Stimulated activated naive B cell treated with anti-CD40 and anti-IgM and Interleukin-4, amounts not matched to agents 10 μg/mL and 1 μg/mL and 100 μg/mL, for 72 hours (primary cell): ENCODE results near the gene SAV1.
"Not testable (repeated sequence)": the region's sequence is repeated elsewhere in the genome, so short reads cannot be mapped to it uniquely, and the experiment has no call there.

Source experiments
- ATAC-seq, 2 donors: fragments of 150-1000 bp; cut with Tn5 transposase; replicated peaks; 2 replicates each; pipeline ENCODE4 v1.10.0; 2021; ENCODE audit warnings: moderate library complexity in 1 of 2
- DNase-seq: peaks from one replicate; pipeline ENCODE4 v3.0.0; 2021
- H3K27ac Mint-ChIP-seq: one replicate; pipeline ENCODE4 v1.8.0; 2022; ENCODE audit warnings: mild to moderate bottlenecking, mixed read lengths
- H3K27me3 Mint-ChIP-seq, 2 donors: one replicate each; pipeline ENCODE4 v1.8.0; 2022; ENCODE audit warnings: mixed read lengths in 2 of 2
- H3K36me3 Mint-ChIP-seq, 2 donors: one replicate each; pipeline ENCODE4 v1.8.0; 2022; ENCODE audit warnings: mixed read lengths in 2 of 2, mild to moderate bottlenecking in 1 of 2
- H3K4me1 Mint-ChIP-seq, 2 donors: one replicate each; pipeline ENCODE4 v1.8.0; 2022; ENCODE audit warnings: mixed read lengths in 2 of 2, mild to moderate bottlenecking in 1 of 2
- H3K4me3 Mint-ChIP-seq, 2 donors: one replicate each; pipeline ENCODE4 v1.8.0; 2022; ENCODE audit warnings: mild to moderate bottlenecking in 2 of 2, mixed read lengths in 2 of 2, moderate library complexity in 1 of 2
- H3K9me3 Mint-ChIP-seq, 2 donors: one replicate each; pipeline ENCODE4 v1.8.0; 2022; ENCODE audit warnings: mixed read lengths in 2 of 2, mild to moderate bottlenecking in 1 of 2

Gene SAV1

DNA sequence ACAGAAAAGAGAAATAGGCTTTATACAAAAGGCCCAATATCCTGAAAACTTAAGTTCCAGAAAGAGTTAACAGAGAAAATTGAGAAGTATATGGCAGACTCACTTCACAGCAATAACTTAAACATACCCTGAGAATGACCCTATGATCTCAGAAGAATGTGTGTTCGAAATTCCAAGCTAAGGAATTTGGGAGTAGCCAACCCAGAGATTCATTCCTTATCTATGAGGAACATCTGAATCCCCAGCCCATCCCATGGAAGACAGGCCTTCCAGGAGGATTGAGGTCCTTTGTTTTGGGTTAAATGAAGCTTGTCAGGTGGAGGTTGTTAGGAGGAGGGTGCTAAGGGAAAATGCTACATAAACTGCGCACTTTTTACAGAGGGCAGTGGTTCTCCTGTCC is 7.5 kb upstream of the SAV1 start:
- H3K27me3 Mint-ChIP-seq, result no peaks in the 10 kb centered on the region
- H3K27ac Mint-ChIP-seq, result peak overlapping the region; percentile 56
- H3K4me1 Mint-ChIP-seq, result peaks cover 23 to 30% of the 10 kb centered on the region in 2 donors
- DNase-seq (no peak), ATAC-seq (no peak)
- H3K4me3 Mint-ChIP-seq, result no peak overlapping the region
- no peaks in the 10 kb centered on the region for H3K36me3 Mint-ChIP-seq
- H3K9me3 Mint-ChIP-seq, result no peaks in the 10 kb centered on the region

DNA sequence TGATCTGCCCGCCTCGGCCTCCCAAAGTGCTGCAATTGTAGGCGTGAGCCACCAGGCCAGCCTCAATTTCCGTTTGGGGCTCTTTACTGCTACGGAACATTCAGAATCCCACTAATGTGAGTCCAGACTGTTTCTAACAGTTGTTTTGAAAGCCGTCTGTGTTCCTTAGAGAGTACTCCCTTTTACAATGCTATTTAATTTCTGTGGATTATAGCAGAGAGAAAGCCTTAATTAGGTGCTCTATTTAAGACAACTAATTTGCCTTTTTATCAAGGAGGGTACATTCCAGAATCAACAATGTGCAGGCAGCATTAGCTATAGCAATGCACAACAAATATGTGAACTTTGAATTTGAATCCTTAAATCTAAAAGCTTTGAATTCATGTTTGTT is 2.8 kb upstream of the SAV1 start:
- peaks cover 0 to 5% of the 10 kb centered on the region in 2 donors for H3K4me1 Mint-ChIP-seq

DNA sequence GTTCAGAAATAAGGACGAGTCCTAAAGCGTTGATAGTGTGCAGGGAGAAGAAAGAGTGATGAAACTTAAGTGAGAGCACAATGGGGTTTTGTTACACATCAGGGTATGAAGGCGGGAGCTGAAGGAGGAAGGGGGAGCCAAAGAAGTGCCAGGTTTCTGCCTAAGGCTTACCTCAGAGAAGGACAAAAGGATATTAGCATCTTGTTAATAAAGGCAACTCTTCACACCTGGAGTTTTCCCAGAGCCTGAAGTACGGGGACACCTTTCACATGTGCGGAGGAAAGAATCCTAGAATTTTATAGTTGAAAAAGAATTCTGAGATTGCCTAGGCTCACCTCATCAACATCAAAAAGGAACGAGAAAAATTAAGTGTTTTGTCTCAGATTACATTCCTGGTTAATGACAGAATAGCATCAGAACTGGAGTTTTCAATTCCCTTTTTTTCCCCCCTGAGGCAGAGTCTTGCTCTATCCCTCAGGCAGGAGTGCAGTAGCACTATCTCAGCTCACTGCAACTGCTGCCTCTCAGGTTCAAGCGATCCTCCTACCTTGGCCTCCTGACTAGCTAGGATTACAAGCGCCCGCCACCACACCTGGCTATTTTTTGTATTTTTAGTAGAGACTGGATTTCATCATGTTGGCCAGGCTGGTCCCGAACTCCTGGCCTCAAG is 2.2 kb upstream of the SAV1 start:
- Mint-ChIP-seq H3K4me1 (peaks cover 0 to 5% of the 10 kb centered on the region in 2 donors), H3K27me3 (no peaks in the 10 kb centered on the region), H3K9me3 (no peaks in the 10 kb centered on the region), H3K27ac (no peak overlapping the region), H3K36me3 (no peaks in the 10 kb centered on the region), H3K4me3 (no peak overlapping the region)
- DNase-seq (no peak), ATAC-seq (no peak)

More for the DNA sequence above, 2.8 kb upstream of the SAV1 start:
- Mint-ChIP-seq H3K36me3 (no peaks in the 10 kb centered on the region), H3K9me3 (no peaks in the 10 kb centered on the region), H3K27me3 (no peaks in the 10 kb centered on the region), H3K4me3 (no peak overlapping the region), H3K27ac (no peak overlapping the region)
- DNase-seq (no peak), ATAC-seq (no peak)

DNA sequence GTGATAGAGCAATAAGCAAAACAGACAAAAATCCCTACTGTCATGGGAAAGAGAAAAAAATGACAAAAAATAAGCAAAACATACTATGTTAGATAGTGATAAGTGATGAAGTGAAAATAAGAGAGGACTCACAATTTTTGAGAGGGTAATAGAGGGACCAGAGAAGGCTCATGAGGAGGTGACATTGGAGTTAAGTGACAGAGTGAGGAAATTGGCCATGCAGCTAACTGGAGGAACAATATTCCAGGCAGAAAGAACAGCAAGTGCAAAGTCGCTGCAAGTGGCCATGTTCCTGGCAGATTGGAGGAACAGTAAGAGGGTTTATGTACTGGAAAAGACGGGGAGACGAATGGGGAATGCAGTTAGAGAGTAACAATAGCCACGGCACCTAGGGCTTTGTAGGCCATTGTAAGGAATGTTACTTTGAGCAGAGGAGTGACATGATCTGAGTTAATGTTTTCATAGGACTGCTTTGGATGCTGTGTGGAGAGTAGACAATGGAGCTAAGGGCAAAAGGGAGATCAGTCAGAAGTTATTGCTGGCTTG is 1.4 kb upstream of the SAV1 start:
- DNase-seq, result no peak
- Mint-ChIP-seq H3K9me3 (no peaks in the 10 kb centered on the region), H3K4me3 (no peak overlapping the region), H3K27ac (no peak overlapping the region), H3K36me3 (peaks cover 2 to 3% of the 10 kb centered on the region in 2 donors), H3K4me1 (peaks cover 2 to 5% of the 10 kb centered on the region in 2 donors), H3K27me3 (no peaks in the 10 kb centered on the region)
- ATAC-seq, result no peak

DNA sequence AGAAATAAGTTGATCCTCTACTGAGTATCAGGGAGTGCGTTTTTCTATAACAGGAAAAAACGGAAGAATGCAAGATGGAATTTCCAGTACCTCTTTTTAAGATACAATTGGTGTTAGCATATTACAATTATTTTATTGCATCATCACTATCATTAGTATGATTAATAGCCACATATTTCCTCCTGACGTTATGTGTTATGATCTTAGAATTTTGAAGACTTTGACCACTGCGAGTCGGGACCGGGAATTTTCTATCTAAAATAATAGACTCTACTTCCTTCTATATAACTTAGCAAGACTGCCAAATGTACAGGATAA is 679 bp upstream of the SAV1 start:
- Mint-ChIP-seq H3K27ac (no peak overlapping the region), H3K27me3 (no peaks in the 10 kb centered on the region), H3K9me3 (no peaks in the 10 kb centered on the region), H3K4me3 (no peak overlapping the region), H3K4me1 (peaks cover 4 to 8% of the 10 kb centered on the region in 2 donors), H3K36me3 (peaks cover 5 to 6% of the 10 kb centered on the region in 2 donors)
- ATAC-seq (peak in 1 of 2 donors; percentile 1), DNase-seq (no peak)

DNA sequence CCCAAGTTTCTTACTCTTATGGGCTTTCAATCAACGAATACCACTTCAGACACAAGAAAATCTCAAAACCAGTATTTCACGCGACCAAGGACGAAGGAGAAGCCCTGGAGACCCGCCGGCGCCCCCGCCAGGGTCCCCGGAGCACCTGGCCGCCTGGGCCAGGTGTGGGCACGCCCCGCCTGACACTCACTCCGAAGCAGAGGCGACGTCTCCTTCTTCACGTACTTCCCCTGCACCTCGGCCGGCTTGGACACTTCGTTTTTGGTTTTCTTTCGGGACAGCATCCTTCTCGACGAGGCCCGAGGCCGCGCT is 466 bp downstream of the SAV1 start:
- Mint-ChIP-seq H3K4me3 (no peak overlapping the region), H3K27me3 (no peaks in the 10 kb centered on the region), H3K36me3 (peaks cover 12 to 15% of the 10 kb centered on the region in 2 donors), H3K9me3 (no peaks in the 10 kb centered on the region), H3K4me1 (peaks cover 10 to 18% of the 10 kb centered on the region in 2 donors), H3K27ac (no peak overlapping the region)
- ATAC-seq (peak; percentile 57 to 66), DNase-seq (no peak)

DNA sequence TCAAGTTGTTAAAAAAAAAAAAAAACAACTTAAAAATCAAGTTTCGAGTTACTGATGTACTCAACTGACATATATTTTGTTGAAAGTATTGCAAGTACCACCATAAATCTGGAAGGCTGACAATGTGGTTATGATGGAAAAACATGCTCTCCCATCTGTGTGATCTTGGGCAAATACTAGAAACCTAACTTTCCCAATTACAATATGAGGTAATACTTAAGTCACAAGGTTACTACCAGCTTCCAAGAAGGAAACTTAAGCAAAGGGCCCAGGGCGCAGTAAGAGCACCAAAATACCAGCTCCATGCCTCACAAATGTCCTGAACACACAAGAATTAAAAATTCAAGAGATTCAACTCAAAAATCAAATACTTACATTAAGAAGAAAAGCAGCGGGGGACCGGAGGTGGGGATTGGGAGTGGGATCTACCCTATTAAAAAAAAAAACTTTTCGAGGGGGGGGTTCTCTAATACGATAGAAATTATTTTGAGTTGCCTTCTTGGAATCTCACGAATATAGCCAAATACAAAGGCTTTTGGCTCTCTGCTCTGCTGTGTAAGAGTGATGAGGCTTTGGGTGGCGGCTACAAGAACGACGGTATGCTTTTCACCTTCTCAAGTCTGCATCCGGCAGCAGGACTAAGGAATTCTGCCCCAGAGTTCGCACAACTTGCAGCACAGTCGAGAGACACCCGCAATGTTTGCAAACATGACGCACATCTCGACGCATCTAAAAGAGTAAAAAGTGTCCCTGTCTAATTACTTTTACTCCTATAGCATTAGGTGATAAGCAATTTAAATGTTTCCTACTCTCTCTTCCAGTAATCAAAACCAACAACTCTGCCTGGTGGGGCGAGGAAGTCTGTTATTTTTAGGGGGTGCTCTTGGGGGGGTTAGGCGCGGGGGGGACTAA is 1.1 kb downstream of the SAV1 start:
- no peak for ATAC-seq
- Mint-ChIP-seq H3K36me3 (peaks cover 12 to 15% of the 10 kb centered on the region in 2 donors), H3K9me3 (no peaks in the 10 kb centered on the region), H3K4me3 (no peak overlapping the region), H3K27ac (no peak overlapping the region), H3K4me1 (peaks cover 10 to 18% of the 10 kb centered on the region in 2 donors), H3K27me3 (no peaks in the 10 kb centered on the region)
- no peak for DNase-seq

DNA sequence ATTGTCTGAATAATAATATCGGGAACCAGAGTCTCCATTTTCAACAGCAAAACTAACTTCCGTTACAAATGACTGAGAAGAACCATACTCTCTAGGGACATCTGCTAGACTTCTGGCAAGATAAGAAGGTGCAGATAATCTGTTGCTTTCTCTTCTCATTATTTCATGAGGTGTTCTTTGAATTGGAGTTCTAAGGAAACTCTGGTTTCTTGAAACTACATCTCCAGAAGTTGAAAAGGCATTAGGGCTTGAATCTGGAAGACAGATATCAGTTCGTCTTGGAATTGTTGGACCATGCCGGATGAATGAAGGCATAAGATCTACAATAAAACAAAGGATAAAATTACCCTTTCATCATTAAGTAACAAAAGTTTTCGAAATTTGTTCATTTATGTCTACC is 2.8 kb downstream of the SAV1 start:
- ATAC-seq, result peak; percentile 12 to 28
- H3K9me3 Mint-ChIP-seq, H3K27me3 Mint-ChIP-seq, DNase-seq, H3K27ac Mint-ChIP-seq: not testable (repeated sequence)
- Mint-ChIP-seq H3K4me3 (peak overlapping the region; percentile 46 to 47), H3K4me1 (peaks cover 20 to 35% of the 10 kb centered on the region in 2 donors), H3K36me3 (peaks cover 25 to 32% of the 10 kb centered on the region in 2 donors)

DNA sequence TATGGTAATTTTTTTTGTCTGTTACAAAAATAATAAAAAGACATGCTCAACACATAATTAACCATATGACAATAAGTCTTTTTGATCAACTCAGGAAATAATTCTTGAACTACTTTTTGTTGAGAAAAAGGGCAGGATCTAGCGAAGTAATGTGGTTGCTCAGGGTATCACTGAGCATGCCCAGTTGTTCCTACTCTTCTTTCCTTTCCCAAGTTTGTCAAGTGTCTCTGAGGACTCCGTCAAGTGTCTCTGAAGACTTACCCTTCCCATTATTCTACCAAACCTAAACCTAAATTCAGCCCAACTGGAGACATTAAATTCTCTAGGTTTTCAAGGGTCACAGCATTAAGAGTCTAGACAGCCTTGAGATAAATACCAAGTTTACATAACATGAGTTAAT is 3.5 kb downstream of the SAV1 start:
- not testable (repeated sequence) for DNase-seq, ATAC-seq, H3K4me3 Mint-ChIP-seq, H3K27me3 Mint-ChIP-seq, H3K27ac Mint-ChIP-seq, H3K9me3 Mint-ChIP-seq
- Mint-ChIP-seq H3K4me1 (peaks cover 24 to 42% of the 10 kb centered on the region in 2 donors), H3K36me3 (peaks cover 31 to 38% of the 10 kb centered on the region in 2 donors)

DNA sequence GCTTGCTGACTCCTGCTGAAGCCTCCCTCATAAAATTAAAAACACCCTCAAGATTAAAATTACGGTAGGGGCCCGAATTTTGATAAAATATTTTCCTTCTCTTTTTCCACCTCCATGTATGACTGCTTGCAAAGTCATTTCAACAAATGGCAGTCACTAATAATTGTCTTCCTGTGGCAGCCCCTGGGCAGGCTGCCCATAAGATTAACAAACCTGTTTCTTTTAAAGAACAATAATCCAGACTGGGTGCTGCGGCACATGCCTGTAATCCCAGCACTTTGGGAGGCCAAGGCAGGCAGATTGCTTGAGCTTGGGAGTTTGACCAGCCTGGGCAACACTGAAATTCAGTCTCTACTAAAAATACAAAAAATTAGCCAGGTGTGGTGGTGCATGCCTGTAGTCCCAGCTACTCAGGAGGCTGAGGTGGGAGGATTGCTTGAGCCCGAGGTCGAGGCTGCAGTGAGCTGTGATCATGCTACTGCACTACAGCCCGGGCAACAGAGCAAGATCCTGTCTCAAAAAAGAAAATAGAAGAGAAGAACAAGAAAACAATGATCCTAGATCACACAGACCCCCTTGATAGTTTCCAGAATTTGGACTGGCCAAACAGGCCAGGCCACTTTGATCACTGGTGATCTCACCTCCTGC is 8.7 kb downstream of the SAV1 start:
- DNase-seq, result no peak
- H3K4me3 Mint-ChIP-seq, result no peak overlapping the region
- H3K36me3 Mint-ChIP-seq, result peaks cover 40% of the 10 kb centered on the region in 2 donors
- no peaks in the 10 kb centered on the region for H3K9me3 Mint-ChIP-seq
- H3K27ac Mint-ChIP-seq, result peak overlapping the region; percentile 10
- ATAC-seq, result no peak
- H3K4me1 Mint-ChIP-seq, result peaks cover 32 to 67% of the 10 kb centered on the region in 2 donors
- H3K27me3 Mint-ChIP-seq, result no peaks in the 10 kb centered on the region

DNA sequence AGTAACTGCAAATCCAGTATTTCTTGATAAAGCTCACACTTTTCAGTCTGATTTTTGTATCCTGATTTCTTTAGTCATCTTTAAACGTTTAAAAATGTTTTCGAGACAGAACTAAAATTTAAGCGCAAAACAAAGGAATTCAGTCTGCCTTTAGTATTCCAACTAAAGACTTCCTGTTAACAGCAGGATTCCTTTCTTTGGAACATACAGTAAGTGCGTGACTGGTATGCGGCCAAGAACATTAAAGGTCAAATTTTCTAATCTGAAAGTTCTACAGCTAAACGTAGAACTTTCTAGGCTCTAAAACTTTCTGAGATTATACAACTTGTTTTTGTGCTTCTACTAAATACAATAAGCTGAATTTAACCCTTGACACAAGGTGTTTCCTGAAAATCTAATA is 9.9 kb downstream of the SAV1 start:
- peaks cover 29 to 63% of the 10 kb centered on the region in 2 donors for H3K4me1 Mint-ChIP-seq
- no peak overlapping the region for H3K4me3 Mint-ChIP-seq
- no peak overlapping the region for H3K27ac Mint-ChIP-seq
- H3K9me3 Mint-ChIP-seq, result no peaks in the 10 kb centered on the region
- no peaks in the 10 kb centered on the region for H3K27me3 Mint-ChIP-seq
- DNase-seq (no peak), ATAC-seq (no peak)
- H3K36me3 Mint-ChIP-seq, result peaks cover 33 to 36% of the 10 kb centered on the region in 2 donors

DNA sequence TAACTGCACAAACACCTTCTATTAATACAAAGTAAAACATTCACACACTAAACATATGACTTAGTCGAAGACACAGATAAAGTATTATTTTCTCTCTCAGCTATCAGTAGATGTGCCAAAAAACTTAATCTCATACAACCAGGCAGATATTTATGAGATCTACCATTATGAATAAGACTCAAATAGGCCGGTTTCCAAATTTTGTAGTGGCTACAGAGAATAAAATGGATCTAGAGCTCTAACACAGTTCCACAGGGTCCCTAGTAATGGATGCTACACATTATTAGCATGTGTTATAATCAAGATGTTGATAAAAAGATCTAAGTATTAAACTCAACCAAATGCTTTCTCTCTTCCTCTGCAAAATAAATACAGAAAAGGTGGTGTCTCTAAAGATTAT is 10.4 kb downstream of the SAV1 start:
- Mint-ChIP-seq H3K27me3 (no peaks in the 10 kb centered on the region), H3K27ac (no peak overlapping the region), H3K4me1 (peaks cover 27 to 60% of the 10 kb centered on the region in 2 donors), H3K4me3 (no peak overlapping the region), H3K9me3 (no peaks in the 10 kb centered on the region), H3K36me3 (peaks cover 31 to 34% of the 10 kb centered on the region in 2 donors)
- DNase-seq (no peak), ATAC-seq (no peak)

DNA sequence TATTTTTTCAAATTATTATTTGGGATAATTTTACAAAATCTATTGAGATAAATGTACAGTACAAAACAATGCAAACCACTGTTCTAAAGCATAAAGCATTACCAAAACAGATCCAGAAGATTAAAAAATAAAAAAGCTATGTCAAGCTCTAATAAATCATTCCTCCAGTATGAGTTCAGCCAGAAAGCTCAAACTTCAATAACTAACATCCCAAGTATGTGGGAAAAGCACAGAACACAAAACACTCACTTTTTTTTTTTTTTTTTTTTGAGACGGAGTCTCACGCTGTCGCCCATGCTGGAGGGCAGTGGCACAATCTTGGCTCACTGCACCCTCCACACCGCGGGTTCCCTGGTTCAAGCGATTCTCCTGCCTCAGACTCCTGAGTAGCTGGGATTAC is 11.3 kb downstream of the SAV1 start:
- H3K9me3 Mint-ChIP-seq, result no peaks in the 10 kb centered on the region
- H3K27ac Mint-ChIP-seq, result no peak overlapping the region
- ATAC-seq (no peak), DNase-seq (no peak)
- H3K36me3 Mint-ChIP-seq, result peaks cover 38% of the 10 kb centered on the region in 2 donors
- peaks cover 32 to 64% of the 10 kb centered on the region in 2 donors for H3K4me1 Mint-ChIP-seq
- H3K4me3 Mint-ChIP-seq, result no peak overlapping the region
- H3K27me3 Mint-ChIP-seq, result no peaks in the 10 kb centered on the region

DNA sequence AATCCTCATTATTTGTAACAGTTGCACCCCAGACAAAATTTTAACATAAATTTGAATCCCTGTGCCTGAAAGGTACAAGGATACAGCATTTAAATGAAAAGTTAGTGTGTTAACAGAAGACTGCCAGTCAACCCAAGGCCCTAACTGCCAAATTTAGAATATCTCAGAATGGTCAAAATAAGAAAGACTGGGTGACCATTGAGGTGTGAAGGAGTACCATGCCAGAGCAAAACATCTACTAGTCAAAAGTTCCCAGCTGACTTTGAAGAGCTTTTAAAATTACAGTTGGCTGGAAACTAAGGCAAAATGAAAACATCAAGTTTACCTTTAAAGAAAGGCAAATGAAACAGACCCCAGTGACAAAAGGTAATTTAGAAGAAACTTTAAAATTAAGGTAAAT is 18.4 kb downstream of the SAV1 start:
- peaks cover 21 to 28% of the 10 kb centered on the region in 2 donors for H3K36me3 Mint-ChIP-seq
- H3K4me3 Mint-ChIP-seq, result peak overlapping the region; percentile 37 to 39
- no peaks in the 10 kb centered on the region for H3K27me3 Mint-ChIP-seq
- ATAC-seq, result peak; percentile 71 to 77
- H3K27ac Mint-ChIP-seq, result peak overlapping the region; percentile 59
- DNase-seq, result no peak
- H3K9me3 Mint-ChIP-seq, result no peaks in the 10 kb centered on the region
- H3K4me1 Mint-ChIP-seq, result peaks cover 37 to 66% of the 10 kb centered on the region in 2 donors
